Neural progenitor cell (in vitro differentiated cells): Measurements from ENCODE around the gene MAT2B. TPM values are rescaled to one million over a fixed set of nuclear protein-coding genes. Genes with fewer than 3 reads are reported as not detected.

ENCODE experiments used
- DNase-seq: peaks from one replicate; pipeline ENCODE4 v3.0.0-alpha.2; 2016; ENCODE audit warnings: low spot score
- H2AFZ ChIP-seq: fragments of 200-600 bp; sonication (generic); replicated peaks from 2 replicates; pipeline ENCODE4 v1.6.1; 2016; ENCODE audit warnings: antibody characterized with exemption
- H3F3A ChIP-seq: fragments of 200-600 bp; sonication (generic); 2 replicates; pipeline ENCODE4 v1.6.1; 2016; ENCODE audit warnings: antibody characterized with exemption, low read depth
- H3K27ac ChIP-seq: fragments of 200-600 bp; sonication (generic); 2 replicates; pipeline ENCODE4 v1.5.1; 2016; ENCODE audit warnings: mild to moderate bottlenecking
- H3K27me3 ChIP-seq: fragments of 200-600 bp; sonication (generic); 2 replicates; pipeline ENCODE4 v1.6.1; 2016; ENCODE audit warnings: mild to moderate bottlenecking, moderate library complexity
- H3K36me3 ChIP-seq: fragments of 200-600 bp; sonication (generic); 2 replicates; pipeline ENCODE4 v1.5.1; 2016
- H3K4me1 ChIP-seq: fragments of 200-600 bp; sonication (generic); 2 replicates; pipeline ENCODE4 v1.6.1; 2016; ENCODE audit warnings: mixed run types
- H3K4me2 ChIP-seq: fragments of 200-600 bp; sonication (generic); 2 replicates; pipeline ENCODE4 v1.6.1; 2016
- H3K4me3 ChIP-seq: fragments of 200-600 bp; sonication (generic); 2 replicates; pipeline ENCODE4 v1.5.1; 2016
- H3K79me2 ChIP-seq: fragments of 200-600 bp; sonication (generic); 2 replicates; pipeline ENCODE4 v1.6.1; 2016; ENCODE audit warnings: low read depth
- H3K9ac ChIP-seq: fragments of 200-600 bp; sonication (generic); 2 replicates; pipeline ENCODE4 v1.6.1; 2016
- H3K9me3 ChIP-seq: fragments of 200-600 bp; sonication (generic); 2 replicates; pipeline ENCODE4 v1.5.1; 2016; ENCODE audit warnings: low read depth
- H4K20me1 ChIP-seq: fragments of 200-600 bp; sonication (generic); 2 replicates; pipeline ENCODE4 v1.6.1; 2016; ENCODE audit warnings: low read depth
- H3K27ac Mint-ChIP-seq: 3 replicates; pipeline ENCODE4 v1.8.0; 2021; ENCODE audit warnings: mixed read lengths
- H3K27me3 Mint-ChIP-seq: 2 replicates; pipeline ENCODE4 v1.8.0; 2022; ENCODE audit warnings: low read depth, mild to moderate bottlenecking, inconsistent platforms, moderate library complexity, mixed read lengths; ENCODE audit not compliant: insufficient read depth
- H3K36me3 Mint-ChIP-seq: 3 replicates; pipeline ENCODE4 v1.8.0; 2021; ENCODE audit warnings: mixed read lengths
- H3K4me1 Mint-ChIP-seq: 3 replicates; pipeline ENCODE4 v1.8.0; 2021; ENCODE audit warnings: mixed read lengths
- H3K4me3 Mint-ChIP-seq: 3 replicates; pipeline ENCODE4 v1.8.0; 2021; ENCODE audit warnings: mild to moderate bottlenecking, moderate library complexity, mixed read lengths
- H3K9me3 Mint-ChIP-seq: 3 replicates; pipeline ENCODE4 v1.8.0; 2020; ENCODE audit warnings: mixed read lengths
- CTCF ChIP-seq: fragments of 200-600 bp; sonication (generic); IDR thresholded peaks from 2 replicates; pipeline ENCODE4 v1.5.1; 2017; ENCODE audit warnings: antibody characterized with exemption, mild to moderate bottlenecking
- EZH2 ChIP-seq: fragments of 200-600 bp; sonication (generic); IDR thresholded peaks from 2 replicates; pipeline ENCODE4 v1.6.1; 2017; ENCODE audit warnings: antibody characterized with exemption, mild to moderate bottlenecking, moderate library complexity
- EZH2phosphoT487 ChIP-seq: fragments of 200-600 bp; sonication (generic); IDR thresholded peaks from 2 replicates; pipeline ENCODE4 v1.6.1; 2017; ENCODE audit warnings: antibody characterized with exemption
- total RNA-seq: library from RNA; depleted of rRNA; stranded (reverse); fragments of >200 nt; gene quantifications from 2 replicates; pipeline ENCODE4 v1.2.3, GENCODE V29; 2015; ENCODE audit warnings: low replicate concordance

The MAT2B gene
- total RNA-seq, 1 donor from 2014 or later = 69.0 TPM

GRCh38 chr5:163551156-163551555, 45.7 kb downstream of the MAT2B start:
- H3K4me1 ChIP-seq = no peaks in the 10 kb centered on the region
- no peak for DNase-seq
- H3K4me1 Mint-ChIP-seq = no peaks in the 10 kb centered on the region
- no peak overlapping the region for H3K9ac ChIP-seq
- no peak overlapping the region for H3K4me2 ChIP-seq
- H3K4me3 Mint-ChIP-seq = no peak overlapping the region
- no peak overlapping the region for H3K27ac Mint-ChIP-seq
- no peaks in the 10 kb centered on the region for H3K27me3 ChIP-seq
- H3K79me2 ChIP-seq = no peaks in the 10 kb centered on the region
- no peaks in the 10 kb centered on the region for H3F3A ChIP-seq
- no peaks in the 10 kb centered on the region for H3K9me3 Mint-ChIP-seq
- peaks cover 4% of the 10 kb centered on the region for H3K27me3 Mint-ChIP-seq
- H3K4me3 ChIP-seq = no peak overlapping the region
- no peaks in the 10 kb centered on the region for H3K9me3 ChIP-seq
- no peaks in the 10 kb centered on the region for H3K36me3 ChIP-seq
- no peak overlapping the region for H2AFZ ChIP-seq
- H3K27ac ChIP-seq = no peak overlapping the region
- no peaks in the 10 kb centered on the region for H4K20me1 ChIP-seq
- no peak for TF ChIP-seq EZH2
- no peaks in the 10 kb centered on the region for H3K36me3 Mint-ChIP-seq

GRCh38 chr5:163552536-163552935, 47.1 kb downstream of the MAT2B start:
- no peaks in the 10 kb centered on the region for H3K27me3 ChIP-seq
- no peaks in the 10 kb centered on the region for H3K9me3 ChIP-seq
- H2AFZ ChIP-seq = no peak overlapping the region
- no peak overlapping the region for H3K4me2 ChIP-seq
- H3K4me3 ChIP-seq = no peak overlapping the region
- H3K79me2 ChIP-seq = no peaks in the 10 kb centered on the region
- no peaks in the 10 kb centered on the region for H4K20me1 ChIP-seq
- no peaks in the 10 kb centered on the region for H3K36me3 ChIP-seq
- H3K27ac ChIP-seq = no peak overlapping the region
- no peaks in the 10 kb centered on the region for H3K36me3 Mint-ChIP-seq
- H3K4me1 Mint-ChIP-seq = no peaks in the 10 kb centered on the region
- no peak overlapping the region for H3K27ac Mint-ChIP-seq
- no peaks in the 10 kb centered on the region for H3K4me1 ChIP-seq
- DNase-seq = no peak
- no peak overlapping the region for H3K4me3 Mint-ChIP-seq
- H3K9ac ChIP-seq = no peak overlapping the region
- TF ChIP-seq EZH2 (no peak), EZH2phosphoT487 (no peak), CTCF (no peak)
- H3K27me3 Mint-ChIP-seq = no peaks in the 10 kb centered on the region
- no peaks in the 10 kb centered on the region for H3F3A ChIP-seq
- peaks cover 2% of the 10 kb centered on the region for H3K9me3 Mint-ChIP-seq

- DNase-seq = no peak
- Histone ChIP-seq H3F3A (peaks cover 16% of the 10 kb centered on the region), H3K79me2 (no peaks in the 10 kb centered on the region), H3K9me3 (no peaks in the 10 kb centered on the region), H3K4me2 (no peak overlapping the region), H4K20me1 (no peaks in the 10 kb centered on the region), H3K4me1 (peaks cover 13% of the 10 kb centered on the region), H3K36me3 (no peaks in the 10 kb centered on the region), H3K27me3 (peaks cover 20% of the 10 kb centered on the region), H3K4me3 (no peak overlapping the region), H3K9ac (no peak overlapping the region), H2AFZ (no peak overlapping the region), H3K27ac (no peak overlapping the region)
- H3K4me1 Mint-ChIP-seq = peaks cover 20% of the 10 kb centered on the region
- peaks cover 4% of the 10 kb centered on the region for H3K9me3 Mint-ChIP-seq
- no peak overlapping the region for H3K27ac Mint-ChIP-seq
- no peak overlapping the region for H3K4me3 Mint-ChIP-seq
- H3K27me3 Mint-ChIP-seq = peaks cover 6% of the 10 kb centered on the region
- no peaks in the 10 kb centered on the region for H3K36me3 Mint-ChIP-seq
- TF ChIP-seq CTCF = no peak
- no peak for TF ChIP-seq EZH2
Observed at GRCh38 chr5:163561339-163561738, 55.9 kb downstream of the MAT2B start.

GRCh38 chr5:163562071-163562470, 56.7 kb downstream of the MAT2B start:
- H3K4me1 Mint-ChIP-seq = peaks cover 24% of the 10 kb centered on the region
- H3K27ac ChIP-seq = no peak overlapping the region
- H3K27ac Mint-ChIP-seq = no peak overlapping the region
- no peaks in the 10 kb centered on the region for H3K36me3 ChIP-seq
- peaks cover 27% of the 10 kb centered on the region for H3K27me3 ChIP-seq
- H3K36me3 Mint-ChIP-seq = no peaks in the 10 kb centered on the region
- H3K9me3 ChIP-seq = no peaks in the 10 kb centered on the region
- no peak overlapping the region for H2AFZ ChIP-seq
- peaks cover 4% of the 10 kb centered on the region for H3K9me3 Mint-ChIP-seq
- no peaks in the 10 kb centered on the region for H3K79me2 ChIP-seq
- TF ChIP-seq CTCF (no peak), EZH2phosphoT487 (no peak), EZH2 (no peak)
- H3K4me3 Mint-ChIP-seq = no peak overlapping the region
- H3F3A ChIP-seq = peaks cover 24% of the 10 kb centered on the region
- no peak overlapping the region for H3K4me2 ChIP-seq
- no peak overlapping the region for H3K9ac ChIP-seq
- peaks cover 10% of the 10 kb centered on the region for H3K27me3 Mint-ChIP-seq
- DNase-seq = no peak
- H3K4me3 ChIP-seq = no peak overlapping the region
- peaks cover 20% of the 10 kb centered on the region for H3K4me1 ChIP-seq
- H4K20me1 ChIP-seq = no peaks in the 10 kb centered on the region
